Measurements from ENCODE around the gene SCN4B.

SCN4B gene

DNA sequence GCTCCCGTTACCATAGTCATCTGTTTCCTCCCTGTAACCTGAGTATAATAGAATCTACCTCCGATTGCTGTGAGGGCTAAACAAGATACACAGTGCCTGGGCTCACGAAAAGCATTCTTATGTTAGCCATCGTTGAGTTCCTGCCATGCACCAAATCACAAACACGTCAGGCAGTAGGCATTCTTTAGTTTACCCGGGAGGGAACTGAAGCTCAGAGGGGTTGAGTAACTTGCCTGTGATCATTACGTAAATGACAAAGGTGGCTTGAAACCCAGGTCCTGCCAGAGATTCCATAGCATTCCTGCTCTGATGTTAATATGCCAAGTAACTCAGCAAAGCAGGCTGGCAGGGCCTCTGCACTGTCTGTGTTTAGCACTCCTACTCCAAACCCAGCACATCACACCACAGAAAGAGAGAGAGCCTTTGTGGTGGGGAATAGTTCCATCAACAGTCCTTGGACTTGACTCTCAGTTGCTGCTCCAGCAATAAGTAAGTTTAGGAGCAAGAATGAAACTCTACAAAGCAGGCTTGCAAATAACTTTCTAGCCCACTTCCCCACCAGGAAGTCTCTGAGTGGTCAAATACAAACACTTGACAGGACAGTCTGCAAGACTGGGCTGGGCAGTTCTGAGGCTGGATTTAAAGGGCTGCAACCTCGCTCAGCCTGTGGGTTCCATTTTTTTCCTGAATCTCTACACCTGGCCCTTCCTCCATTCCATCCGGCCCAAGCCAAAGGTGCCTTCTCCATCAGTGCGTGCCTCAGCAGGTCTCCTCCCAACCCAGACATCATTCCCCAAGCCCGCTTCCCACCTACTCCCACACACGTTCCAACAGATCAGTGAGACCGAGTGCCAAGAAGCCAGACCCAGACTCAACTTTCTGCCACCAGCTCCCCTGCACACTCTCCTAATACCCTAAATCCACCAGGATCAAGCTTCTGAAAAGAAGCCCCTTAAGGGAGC lies 22.7 kb upstream of the SCN4B start:
- in situ Hi-C loops (cut with MboI; ENCODE audit: low sequenced_read_pairs): no loop called here

DNA sequence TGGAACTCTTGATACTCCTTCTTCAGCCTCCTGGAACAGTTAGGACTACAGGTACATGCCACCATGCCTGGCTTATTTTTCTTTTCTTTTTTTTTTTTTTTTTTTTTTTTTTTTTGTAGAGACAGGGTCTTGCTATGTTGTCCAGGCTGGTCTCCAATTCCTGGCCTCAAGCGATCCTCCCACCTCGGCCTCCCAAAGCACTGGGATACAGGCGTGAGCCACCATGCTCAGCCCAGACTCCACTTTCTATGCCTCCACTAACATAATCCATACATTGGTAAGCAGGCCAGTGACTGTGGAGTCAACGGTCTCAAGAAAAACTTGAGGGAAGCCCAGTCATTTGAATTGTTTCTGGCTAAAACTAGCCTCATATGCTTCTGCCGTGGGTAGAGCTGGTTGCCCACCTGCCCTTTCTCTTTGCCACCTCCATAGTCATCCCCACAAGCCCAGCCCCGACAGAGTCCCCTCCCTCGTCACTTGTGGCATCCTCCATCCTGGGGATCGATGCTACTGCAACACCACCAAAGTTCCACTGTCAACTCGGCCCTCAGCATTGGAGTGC lies 21.5 kb upstream of the SCN4B start:
- in situ Hi-C loops (cut with MboI; ENCODE audit: low sequenced_read_pairs): no loop called here

DNA sequence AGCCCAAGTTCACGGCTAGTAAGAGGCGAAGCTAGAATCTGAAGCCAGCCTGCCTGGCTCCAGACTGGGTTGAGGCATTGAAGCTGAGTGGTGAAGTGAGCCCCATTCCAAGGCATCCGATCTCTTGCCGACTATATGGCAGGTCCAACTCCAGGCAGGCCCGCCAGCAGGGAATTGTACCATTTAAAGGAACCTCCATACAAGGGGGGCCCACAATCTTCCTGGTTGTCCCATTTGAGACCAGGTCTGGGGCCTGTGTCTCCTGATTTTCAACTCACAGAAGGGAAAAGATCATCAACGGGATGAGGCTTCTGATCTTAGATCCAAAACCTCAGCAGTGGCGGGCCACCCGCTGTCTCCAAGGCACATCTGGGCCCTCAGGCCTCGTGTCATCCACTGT lies 19.7 kb upstream of the SCN4B start:
- in situ Hi-C loops (cut with MboI; ENCODE audit: low sequenced_read_pairs): no loop called here

DNA sequence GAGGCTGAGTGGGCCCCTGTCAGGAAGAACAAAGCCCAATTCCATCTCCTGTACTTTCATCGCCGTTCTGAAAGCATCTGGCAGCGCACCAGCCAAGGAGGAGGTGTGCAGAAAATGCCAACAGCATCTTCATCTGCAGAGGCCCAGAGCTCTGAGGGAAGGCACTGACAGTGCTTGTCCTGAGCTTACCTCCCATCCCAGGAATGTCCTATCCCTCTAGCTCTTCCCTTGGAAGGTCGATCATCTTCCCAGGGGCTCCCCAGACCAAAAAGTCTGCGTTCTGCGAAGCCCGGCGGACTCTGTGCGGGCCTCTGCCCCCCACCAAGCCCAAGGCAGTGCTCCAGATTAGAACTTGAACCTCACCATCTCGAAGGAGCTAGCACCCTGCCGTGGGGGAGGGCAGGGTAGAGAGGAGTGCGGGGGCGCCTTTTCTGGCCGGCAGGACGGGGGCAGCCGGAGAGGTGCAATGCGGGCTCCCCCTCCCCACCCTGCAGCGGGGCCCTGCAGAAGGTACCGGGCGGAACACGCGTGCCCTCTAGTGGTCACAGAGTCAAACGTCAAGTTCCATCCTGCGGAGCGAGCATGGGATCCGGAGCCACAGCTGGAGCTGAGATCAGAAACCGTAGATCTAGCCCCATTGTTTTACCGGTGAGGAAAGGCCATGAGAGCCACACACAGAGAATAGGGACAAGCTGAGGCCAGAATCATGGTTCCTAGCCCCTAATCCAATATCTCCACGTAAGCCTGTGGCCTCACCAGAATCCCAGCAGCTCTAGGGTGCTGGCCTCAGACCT lies 18.8 kb upstream of the SCN4B start:
- in situ Hi-C loops (cut with MboI; ENCODE audit: low sequenced_read_pairs): no loop called here

DNA sequence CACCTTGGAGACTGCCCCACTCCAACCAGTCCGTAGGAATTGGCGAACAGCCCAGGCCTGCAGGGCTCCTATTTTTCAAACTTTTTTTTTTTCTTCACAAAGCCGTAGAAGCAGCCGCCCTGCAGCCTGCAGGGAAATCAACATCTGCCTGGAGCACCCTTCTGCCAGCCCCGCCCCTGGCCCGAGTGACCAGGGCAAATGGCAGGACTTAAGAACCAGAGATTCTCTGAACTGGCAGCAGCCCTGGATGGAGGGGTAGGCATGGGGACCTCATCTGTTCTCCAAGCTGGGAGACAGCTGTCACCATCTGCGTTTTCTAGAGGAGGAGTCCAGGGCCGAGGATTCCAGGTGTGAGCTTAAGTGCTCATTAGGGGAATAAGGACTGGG lies 18.3 kb upstream of the SCN4B start:
- in situ Hi-C loops (cut with MboI; ENCODE audit: low sequenced_read_pairs): no loop called here

DNA sequence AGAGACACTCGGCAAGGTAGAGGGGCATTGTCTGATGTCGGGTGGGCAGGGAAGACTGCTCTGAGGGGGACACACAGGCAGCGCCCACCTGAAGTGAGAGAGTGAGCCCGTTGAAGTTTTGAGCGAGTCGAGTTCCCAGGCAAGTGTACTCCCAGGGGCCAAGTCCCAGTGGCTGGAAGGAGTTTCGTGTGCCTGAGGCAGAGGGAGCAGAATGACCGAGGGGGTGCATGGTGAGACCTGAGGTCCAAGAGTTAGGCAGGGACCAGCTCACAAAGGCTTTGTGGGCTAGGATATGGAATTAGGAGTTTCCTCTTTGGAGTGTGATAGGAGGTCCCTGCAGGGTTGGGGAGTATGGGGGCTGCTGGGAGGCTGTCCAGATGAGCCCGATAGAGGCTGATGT lies 17.6 kb upstream of the SCN4B start:
- in situ Hi-C loops (cut with MboI; ENCODE audit: low sequenced_read_pairs): no loop called here

DNA sequence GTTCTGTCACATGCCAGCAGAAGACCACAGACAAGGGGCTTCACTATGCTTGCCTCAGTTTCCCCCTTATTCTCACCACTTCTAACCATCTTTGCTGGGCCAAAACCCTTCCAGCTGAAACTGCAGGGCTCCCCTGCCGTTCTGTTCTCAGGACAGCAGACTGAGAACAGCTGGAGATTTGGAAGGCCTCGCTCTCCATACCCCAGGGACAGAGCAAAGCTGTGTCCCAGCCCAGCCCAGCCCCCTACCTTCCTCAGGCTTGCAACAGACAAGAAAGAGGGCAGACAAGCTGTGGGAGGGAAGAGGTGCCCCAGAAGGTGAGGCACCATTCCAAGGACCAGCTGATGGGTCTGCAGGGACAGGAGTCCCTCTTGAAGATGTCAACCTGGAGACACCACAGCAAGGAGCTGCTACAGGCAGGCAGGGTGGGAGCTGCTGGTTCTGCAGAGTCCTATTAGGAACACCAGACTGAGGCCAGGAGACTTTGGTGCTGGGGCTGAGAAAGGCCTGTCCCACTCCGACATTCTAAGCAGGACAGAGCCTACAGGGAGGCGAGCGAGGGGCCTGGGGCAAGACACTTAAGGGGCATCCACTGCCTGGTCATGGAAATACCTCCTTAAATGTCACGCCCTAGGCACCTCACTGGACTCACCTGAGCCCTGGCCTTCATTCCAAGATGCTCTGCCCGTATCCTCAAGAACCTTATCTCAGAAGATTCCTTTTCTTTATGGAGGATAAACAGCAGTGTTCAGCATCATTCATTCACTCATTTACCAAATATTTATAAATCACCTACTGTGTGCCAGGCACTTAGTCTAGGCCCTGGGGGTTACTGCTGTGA lies 16.9 kb upstream of the SCN4B start:
- in situ Hi-C loops (cut with MboI; ENCODE audit: low sequenced_read_pairs): no loop called here

DNA sequence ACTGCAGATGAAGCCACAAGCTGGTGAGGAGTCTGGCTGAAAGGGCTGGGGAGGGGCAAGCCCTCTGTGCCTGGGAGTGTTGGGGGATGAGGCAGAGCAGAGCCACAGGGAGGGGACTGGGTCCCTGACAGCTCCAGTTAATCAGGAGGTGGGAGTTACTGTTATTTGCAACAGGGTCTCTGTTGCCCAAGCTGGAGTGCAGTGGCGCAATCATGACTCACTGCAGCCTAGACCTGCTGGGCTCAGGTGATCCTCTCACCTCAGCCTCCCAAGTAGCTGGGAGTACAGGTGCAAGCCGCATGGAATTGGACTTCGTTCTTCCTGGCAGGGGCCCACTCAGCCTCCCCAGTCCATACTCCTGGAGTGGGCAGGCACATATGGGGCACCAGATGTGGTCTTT lies 16.1 kb upstream of the SCN4B start:
- in situ Hi-C loops (cut with MboI; ENCODE audit: low sequenced_read_pairs): no loop called here

DNA sequence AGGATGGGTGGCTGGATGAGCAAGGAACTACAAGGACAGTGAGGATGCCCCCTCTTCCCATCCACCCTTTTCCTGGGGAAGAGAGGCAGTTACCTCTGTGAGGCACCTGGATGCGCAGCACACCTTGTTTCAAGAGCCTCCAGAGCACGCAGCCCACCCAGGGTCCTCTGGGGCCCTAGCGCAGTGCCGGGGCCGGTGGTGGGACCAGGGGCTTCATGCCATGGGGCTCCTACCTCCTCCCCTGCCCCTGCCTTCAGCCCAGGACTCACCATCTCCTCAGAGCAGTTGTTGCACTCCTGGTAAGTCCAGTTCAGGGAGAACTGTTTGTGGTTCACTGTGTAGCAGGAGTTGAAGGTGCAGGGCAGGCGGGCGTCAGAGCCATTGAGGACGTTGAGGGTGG lies 15.7 kb upstream of the SCN4B start:
- in situ Hi-C loops (cut with MboI; ENCODE audit: low sequenced_read_pairs): no loop called here

DNA sequence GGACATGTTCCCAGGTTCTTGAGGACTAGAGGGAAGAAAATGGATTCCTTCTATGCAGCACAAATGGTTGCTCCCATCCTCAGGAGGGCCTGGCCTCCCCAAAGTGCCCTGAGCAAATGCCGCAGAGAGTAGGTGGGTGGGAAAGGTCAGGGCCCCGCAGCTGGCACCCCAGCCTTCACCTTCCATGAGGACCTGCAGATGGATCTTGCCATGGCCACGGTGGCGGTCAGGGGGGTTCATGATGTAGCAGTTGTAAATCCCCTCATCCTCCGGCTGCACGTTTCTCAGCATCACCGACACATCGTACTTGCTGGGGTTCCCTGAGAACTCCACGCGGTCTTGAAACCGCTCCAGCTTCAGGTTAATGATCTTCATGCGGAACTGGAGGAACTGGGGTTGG lies 15.3 kb upstream of the SCN4B start:
- in situ Hi-C loops (cut with MboI; ENCODE audit: low sequenced_read_pairs): no loop called here

DNA sequence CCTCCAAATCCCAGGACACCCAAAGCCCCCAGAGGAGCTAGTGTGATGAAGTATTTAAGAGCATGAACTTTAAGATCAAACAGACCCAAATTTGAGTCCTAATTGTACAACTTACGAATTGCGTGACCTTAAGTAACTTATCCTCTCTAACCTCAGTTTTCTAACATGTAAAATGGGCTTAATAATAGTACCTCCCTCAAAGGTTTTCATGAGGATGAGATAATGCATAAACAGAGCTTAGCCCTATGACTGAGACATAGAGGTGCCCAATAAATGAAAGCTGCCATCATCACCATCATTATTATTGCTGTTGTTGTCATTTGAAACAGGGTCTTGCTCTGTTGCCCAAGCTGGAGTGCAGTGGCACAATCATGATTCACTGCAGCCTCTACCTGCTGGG lies 14.6 kb upstream of the SCN4B start:
- in situ Hi-C loops (cut with MboI; ENCODE audit: low sequenced_read_pairs): no loop called here

DNA sequence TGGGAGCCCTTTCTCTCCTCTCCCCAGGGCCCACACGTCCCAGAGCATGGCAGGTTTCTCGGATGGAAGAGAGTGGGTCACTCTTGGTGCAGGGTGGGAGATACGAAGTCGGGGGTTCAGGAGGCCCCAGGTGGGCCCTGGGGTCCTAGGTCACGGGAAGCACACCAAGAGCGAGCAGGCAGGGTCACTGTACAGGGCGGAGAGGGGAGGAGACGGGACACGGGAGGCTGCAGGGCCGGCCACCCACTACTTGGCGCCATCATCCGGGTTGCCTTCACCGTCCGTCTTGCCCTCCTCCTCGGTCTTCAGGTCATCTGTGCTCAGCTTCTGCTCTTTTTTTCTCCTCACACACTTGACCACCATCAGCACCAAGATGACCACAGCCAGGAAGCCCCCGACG lies 14.0 kb upstream of the SCN4B start:
- in situ Hi-C loops (cut with MboI; ENCODE audit: low sequenced_read_pairs): no loop called here

DNA sequence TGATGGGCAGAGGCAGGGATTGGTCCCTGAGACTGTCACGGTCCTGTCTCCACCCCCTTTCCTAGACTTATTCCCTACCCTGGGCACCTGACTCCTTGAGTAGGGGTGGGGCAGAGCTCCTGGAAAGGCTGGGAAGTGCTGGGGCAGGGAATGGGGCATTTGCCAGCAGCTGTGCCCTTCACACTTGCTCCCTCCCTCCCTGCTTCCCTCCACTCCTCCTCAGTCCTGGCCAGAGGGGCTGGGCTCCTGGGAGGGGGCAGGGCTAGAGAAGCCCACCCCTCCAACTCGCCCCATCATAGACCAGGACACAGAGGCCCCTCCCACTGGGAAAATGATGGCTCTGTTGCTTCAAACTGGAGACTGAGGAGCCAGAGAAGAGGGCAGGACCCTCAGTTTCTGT lies 12.3 kb upstream of the SCN4B start:
- in situ Hi-C loops (cut with MboI; ENCODE audit: low sequenced_read_pairs): no loop called here

DNA sequence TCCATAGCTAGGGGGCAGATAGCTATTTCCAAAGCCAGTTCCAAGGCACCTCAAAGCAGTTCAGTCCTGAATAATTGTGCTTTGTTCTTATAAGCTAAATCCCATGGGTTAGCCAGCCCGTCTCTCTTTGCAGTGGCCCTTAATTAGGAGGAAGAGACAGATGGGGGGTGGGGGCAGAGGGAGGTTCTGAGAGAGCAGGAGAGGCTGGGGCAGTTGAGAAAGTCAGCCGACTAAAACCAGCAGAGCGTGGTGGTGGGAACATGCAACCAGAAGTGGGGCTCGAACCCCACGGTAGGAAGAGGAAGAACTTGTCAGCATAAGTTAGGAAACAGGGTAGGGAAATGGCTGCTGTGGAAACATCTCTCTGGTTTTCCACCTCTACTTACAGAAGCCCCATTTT lies 10.9 kb upstream of the SCN4B start:
- in situ Hi-C loops (cut with MboI; ENCODE audit: low sequenced_read_pairs): no loop called here

DNA sequence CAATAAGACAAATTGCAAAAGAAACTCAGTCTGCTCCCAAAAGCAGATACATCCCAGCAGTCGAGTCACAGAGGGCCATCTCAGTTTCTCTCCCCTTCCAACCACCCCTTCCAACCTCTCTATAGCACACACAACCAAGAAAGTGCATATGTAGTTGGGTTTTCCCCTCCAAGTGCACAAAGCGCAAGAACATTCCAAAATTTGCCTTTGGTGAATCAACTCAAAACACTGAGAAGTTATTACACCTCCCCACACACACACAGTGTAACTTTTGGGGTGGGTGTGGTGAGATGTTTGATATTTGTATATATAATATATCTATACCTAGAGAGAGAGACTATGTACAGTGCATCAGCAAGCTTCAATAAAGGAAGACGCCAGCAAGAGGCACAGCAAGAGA lies 10.2 kb upstream of the SCN4B start:
- in situ Hi-C loops (cut with MboI; ENCODE audit: low sequenced_read_pairs): no loop called here

DNA sequence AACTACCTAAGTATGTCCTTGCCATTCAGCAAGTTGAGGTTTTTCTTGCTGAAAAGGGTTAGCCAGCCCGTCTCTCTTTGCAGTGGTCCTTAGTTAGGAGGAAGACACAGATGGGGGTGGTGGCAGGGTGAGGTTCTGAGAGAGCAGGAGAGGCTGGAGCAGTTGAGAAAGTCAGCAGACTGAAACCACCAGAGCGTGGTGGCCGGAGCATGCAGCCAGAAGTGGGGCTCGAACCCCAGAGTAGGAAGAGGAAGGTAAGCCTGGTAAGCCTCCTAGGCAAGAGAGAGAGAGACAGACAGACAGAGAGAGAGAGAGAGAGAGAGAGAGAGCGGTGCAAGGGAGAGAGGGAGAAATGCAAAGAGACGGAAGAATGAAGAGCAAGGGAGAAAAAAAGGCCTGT lies 9.2 kb upstream of the SCN4B start:
- in situ Hi-C loops (cut with MboI; ENCODE audit: low sequenced_read_pairs): no loop called here

DNA sequence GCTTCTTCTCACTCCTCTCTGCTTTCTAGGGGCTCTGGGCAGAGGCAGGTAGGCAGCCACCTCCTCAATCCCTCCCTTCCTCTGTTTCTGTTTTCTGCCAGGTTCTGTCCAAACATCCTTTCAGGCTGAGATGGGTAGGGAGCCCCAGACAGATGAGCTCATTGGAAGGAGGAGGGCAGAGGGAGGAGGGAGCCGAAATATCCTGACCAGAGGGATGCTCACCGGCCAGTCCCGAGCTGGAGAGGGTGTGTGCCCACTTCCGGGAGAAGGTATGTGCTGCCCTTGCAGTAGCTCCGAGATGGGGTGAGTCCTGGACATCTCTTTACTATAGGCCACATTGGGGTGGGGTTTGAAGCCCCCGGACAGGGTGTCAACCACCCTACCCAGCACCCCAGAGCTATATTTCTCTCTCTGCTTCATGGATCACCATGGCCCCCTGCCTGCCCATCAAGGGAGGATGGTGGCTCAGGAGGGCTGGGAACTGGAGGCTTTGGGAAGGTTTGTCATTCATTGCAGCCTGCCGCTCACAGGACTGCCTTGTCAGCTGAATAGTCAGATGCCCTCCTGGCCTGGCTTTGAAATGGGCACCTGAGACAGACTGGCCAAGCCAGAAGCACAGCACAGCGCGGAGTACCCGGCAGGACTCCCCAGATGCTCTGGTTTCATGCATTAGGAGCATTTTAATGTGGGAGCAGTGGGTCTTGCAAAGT lies 4.7 kb upstream of the SCN4B start:
- in situ Hi-C loops (cut with MboI; ENCODE audit: low sequenced_read_pairs): no loop called here

DNA sequence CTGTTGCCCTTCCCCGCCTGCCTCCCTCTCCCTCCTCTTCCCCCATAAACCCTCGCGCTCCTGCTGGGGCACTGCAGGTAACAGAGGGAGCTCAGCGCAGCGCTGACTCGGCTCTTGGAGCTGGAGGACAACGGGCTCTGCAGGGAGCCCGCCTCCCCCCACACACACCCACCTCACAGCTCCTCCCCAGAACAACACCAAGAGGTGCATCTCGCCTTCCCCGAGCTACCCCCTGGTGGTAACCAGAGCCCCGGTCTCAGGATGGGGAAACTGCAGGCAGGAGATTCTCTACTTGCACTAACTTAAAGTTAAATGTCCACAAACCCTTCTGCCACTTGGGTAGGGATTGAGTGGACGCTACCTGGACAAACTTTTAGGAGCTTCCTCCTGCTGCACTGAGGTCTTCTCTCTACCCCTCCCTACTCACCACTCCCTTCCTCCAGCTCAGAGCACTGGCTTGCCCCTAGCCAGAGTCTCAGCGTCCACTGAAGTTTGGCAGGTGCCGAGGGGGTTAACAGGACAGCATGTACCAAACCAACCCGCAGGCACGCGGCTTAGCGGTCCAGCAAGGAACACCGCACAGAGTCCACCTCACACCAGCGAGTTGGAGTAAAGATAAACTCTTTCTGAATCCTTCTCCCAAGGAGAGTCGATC lies 4.0 kb upstream of the SCN4B start:
- in situ Hi-C loops (cut with MboI; ENCODE audit: low sequenced_read_pairs): no loop called here

DNA sequence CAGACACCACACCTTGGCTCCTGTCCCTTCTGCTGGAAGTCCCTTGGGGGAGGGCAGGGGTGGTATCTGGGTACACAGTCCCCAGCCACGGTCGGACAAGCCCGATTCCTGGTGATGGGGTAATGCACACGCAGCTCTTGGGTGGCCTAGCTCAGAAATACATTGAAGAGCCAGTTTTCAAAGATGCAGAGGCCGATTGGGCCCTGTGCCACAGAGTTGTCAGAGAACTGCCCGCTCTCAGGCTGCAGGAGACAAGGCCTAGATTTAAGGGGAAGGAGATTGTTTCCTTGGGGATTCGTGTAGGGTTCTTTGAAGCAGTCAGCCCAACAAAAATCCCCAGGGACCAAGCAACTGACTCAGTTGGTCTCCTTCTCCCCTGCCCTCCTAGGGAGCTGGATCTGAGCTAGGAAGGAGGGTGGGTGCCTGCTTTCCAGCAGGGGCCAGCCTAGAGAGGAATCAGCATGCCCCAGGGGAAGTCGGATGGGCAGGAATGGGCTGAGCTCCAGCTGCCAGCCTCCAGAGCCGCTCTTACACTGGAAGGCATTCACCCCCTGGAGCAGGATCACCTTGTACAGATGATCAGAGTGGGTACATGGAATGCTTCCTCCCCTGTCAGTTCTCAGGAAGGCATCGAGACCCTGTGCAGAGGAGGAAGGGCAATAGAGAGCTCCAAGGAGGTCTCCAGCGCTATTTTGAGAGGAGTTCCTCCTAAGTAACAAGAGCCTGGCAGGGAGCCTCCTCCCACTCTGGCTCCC lies 3.3 kb upstream of the SCN4B start:
- in situ Hi-C loops (cut with MboI; ENCODE audit: low sequenced_read_pairs): no loop called here

Measured in HL-60/S4 treated with phorbol 12-myristate 13-acetate at 8.2 ng/mL for 4 days and 3 days (cell line).